PC-9 (cell line): Measurements from ENCODE around the gene TSPAN18. TPM values are rescaled to one million over a fixed set of nuclear protein-coding genes. Genes with fewer than 3 reads are reported as not detected.

ENCODE experiments used
- BruUV-seq: library from RNA; stranded (reverse); fragments of 400-500 nt; replicated peaks from 2 replicates; lab custom pipeline; 2021; lab: Mats Ljungman, UMichigan
- CTCF ChIA-PET: fragments of 300-600 bp; sonication (Branson Sonifier 250); formaldehyde crosslinking; loops from one replicate; lab custom pipeline; 2022; ENCODE audit warnings: antibody characterized with exemption; lab: Charles Lee
- POLR2A ChIA-PET: fragments of 300-600 bp; sonication (Branson Sonifier 250); formaldehyde crosslinking; loops from one replicate; lab custom pipeline; 2022; ENCODE audit warnings: antibody characterized with exemption; ENCODE audit not compliant: unreplicated experiment; lab: Charles Lee
- DNase-seq, 2 experiments: peaks; one replicate each; pipeline versions ENCODE4 v3.0.0 to v3.0.0-alpha.2; 2015 to 2022; ENCODE audit warnings: mixed read lengths in 1 of 2
- H2AFZ ChIP-seq: fragments of 200-600 bp; sonication (generic); 2 replicates; pipeline ENCODE4 v1.8.1; 2017; ENCODE audit warnings: antibody characterized with exemption
- H3F3A ChIP-seq: fragments of 200-600 bp; sonication (generic); 2 replicates; pipeline ENCODE4 v1.8.1; 2017; ENCODE audit warnings: antibody characterized with exemption, mild to moderate bottlenecking, low read depth; ENCODE audit not compliant: insufficient read depth
- H3K27ac ChIP-seq: fragments of 200-600 bp; sonication (generic); 2 replicates; pipeline ENCODE4 v1.6.1; 2016; ENCODE audit warnings: mixed run types
- H3K27me3 ChIP-seq: fragments of 200-600 bp; sonication (generic); 2 replicates; pipeline ENCODE4 v1.6.1; 2016; ENCODE audit warnings: low read depth, mixed run types; ENCODE audit not compliant: insufficient read depth
- H3K36me3 ChIP-seq: fragments of 200-600 bp; sonication (generic); 2 replicates; pipeline ENCODE4 v1.6.1; 2016; ENCODE audit warnings: low read depth, mixed run types
- H3K4me1 ChIP-seq: fragments of 200-600 bp; sonication (generic); replicated peaks from 2 replicates; pipeline ENCODE4 v1.6.1; 2016; ENCODE audit warnings: mixed run types; ENCODE audit not compliant: insufficient read depth
- H3K4me2 ChIP-seq: fragments of 200-600 bp; sonication (generic); 2 replicates; pipeline ENCODE4 v1.6.1; 2017; ENCODE audit warnings: mixed run types
- H3K4me3 ChIP-seq: fragments of 200-600 bp; sonication (generic); 2 replicates; pipeline ENCODE4 v1.6.1; 2016; ENCODE audit warnings: mixed run types
- H3K79me2 ChIP-seq: fragments of 200-600 bp; sonication (generic); 2 replicates; pipeline ENCODE4 v1.6.1; 2017; ENCODE audit warnings: low read depth, mixed run types
- H3K9me2 ChIP-seq: fragments of 200-600 bp; sonication (generic); 2 replicates; pipeline ENCODE4 v1.8.1; 2017; ENCODE audit warnings: mild to moderate bottlenecking; ENCODE audit not compliant: insufficient read depth
- H3K9me3 ChIP-seq: fragments of 200-600 bp; sonication (generic); 2 replicates; pipeline ENCODE4 v1.8.1; 2016; ENCODE audit warnings: low read depth; ENCODE audit not compliant: insufficient read depth
- H4K20me1 ChIP-seq: fragments of 200-600 bp; sonication (generic); 2 replicates; pipeline ENCODE4 v1.8.1; 2017; ENCODE audit not compliant: insufficient read depth
- CTCF ChIP-seq: fragments of 200-600 bp; sonication (generic); conservative IDR thresholded peaks from 2 replicates; pipeline ENCODE4 v1.6.1; 2017; ENCODE audit warnings: mixed run types, antibody characterized with exemption, mild to moderate bottlenecking, moderate library complexity
- EZH2 ChIP-seq: fragments of 200-600 bp; sonication (generic); IDR thresholded peaks from 2 replicates; pipeline ENCODE4 v1.8.0; 2017; ENCODE audit warnings: antibody characterized with exemption, low read depth
- intact Hi-C: fragments of 100-400 bp; cut with micrococcal nuclease; formaldehyde crosslinking; loops from one replicate; pipeline ENCODE4 v1.10.0; 2022; ENCODE audit not compliant: unreplicated experiment
- total RNA-seq: library from RNA; stranded (reverse); gene quantifications from 2 replicates; pipeline ENCODE4 v1.2.3, GENCODE V29; 2021

Gene TSPAN18
- total RNA-seq, 1 experiment from 2014 or later: not detected

GRCh38 chr11:44824300-44824704, 97.5 kb downstream of the TSPAN18 start:
- no peaks in the 10 kb centered on the region for H3K9me2 ChIP-seq
- H2AFZ ChIP-seq: no peak overlapping the region
- H3K4me2 ChIP-seq: no peak overlapping the region
- POLR2A ChIA-PET: no interaction called here
- peaks cover 76% of the 10 kb centered on the region for H3K27me3 ChIP-seq
- H4K20me1 ChIP-seq: no peaks in the 10 kb centered on the region
- no peaks in the 10 kb centered on the region for H3K79me2 ChIP-seq
- DNase-seq: no peak
- H3K4me1 ChIP-seq: no peaks in the 10 kb centered on the region
- CTCF ChIA-PET: no interaction called here
- no peaks in the 10 kb centered on the region for H3K36me3 ChIP-seq
- intact Hi-C loops: no loop called here
- H3K27ac ChIP-seq: no peak overlapping the region
- H3K9me3 ChIP-seq: no peaks in the 10 kb centered on the region; the same call in 1 of the 2 replicates
- no peak overlapping the region for H3K4me3 ChIP-seq
- no TSS peak for BruUV-seq
- H3F3A ChIP-seq: no peaks in the 10 kb centered on the region
- TF ChIP-seq CTCF: no peak
- TF ChIP-seq EZH2: no peak

GRCh38 chr11:44825058-44825785, 98.5 kb downstream of the TSPAN18 start:
- no TSS peak for BruUV-seq
- ChIA-PET POLR2A (no interaction called here), CTCF (no interaction called here)
- peaks cover 75% of the 10 kb centered on the region for H3K27me3 ChIP-seq
- H3K36me3 ChIP-seq: no peaks in the 10 kb centered on the region
- no peak overlapping the region for H3K4me2 ChIP-seq
- no peaks in the 10 kb centered on the region for H3K4me1 ChIP-seq
- H2AFZ ChIP-seq: no peak overlapping the region
- H3K9me2 ChIP-seq: no peaks in the 10 kb centered on the region
- H3K4me3 ChIP-seq: no peak overlapping the region
- no peak for DNase-seq
- no peaks in the 10 kb centered on the region; the same call in 1 of the 2 replicates for H3K9me3 ChIP-seq
- intact Hi-C loops: no loop called here
- H3K27ac ChIP-seq: no peak overlapping the region
- TF ChIP-seq EZH2 (no peak), CTCF (no peak)
- no peaks in the 10 kb centered on the region for H3F3A ChIP-seq
- H3K79me2 ChIP-seq: no peaks in the 10 kb centered on the region
- H4K20me1 ChIP-seq: no peaks in the 10 kb centered on the region

- intact Hi-C loops: no loop called here
- Histone ChIP-seq H3K9me2 (no peaks in the 10 kb centered on the region), H3K27ac (no peak overlapping the region), H3K79me2 (no peaks in the 10 kb centered on the region), H4K20me1 (no peaks in the 10 kb centered on the region), H3K4me3 (no peak overlapping the region), H3K4me2 (no peak overlapping the region), H3K36me3 (no peaks in the 10 kb centered on the region), H3K4me1 (no peaks in the 10 kb centered on the region), H3K9me3 (no peaks in the 10 kb centered on the region; the same call in 1 of the 2 replicates), H2AFZ (no peak overlapping the region), H3K27me3 (peaks cover 77% of the 10 kb centered on the region), H3F3A (no peaks in the 10 kb centered on the region)
- no TSS peak for BruUV-seq
- ChIA-PET POLR2A (no interaction called here), CTCF (interaction anchor here (0.7 kb wide), 1 partner anchor 433 kb away, joined by 3 read pairs; no protein-coding TSS in a partner anchor)
- TF ChIP-seq EZH2: no peak
- TF ChIP-seq CTCF: no peak
- no peak for DNase-seq
Measured at GRCh38 chr11:44826922-44827643, 100.3 kb downstream of the TSPAN18 start.
